Uterus (tissue), 4 donors: Measurements from ENCODE around the gene LRIT3. TPM values are rescaled to one million over a fixed set of nuclear protein-coding genes. Genes with fewer than 3 reads are reported as not detected.

ENCODE experiments used
- DNase-seq, 2 donors: peaks; one replicate each; pipeline ENCODE4 v3.0.0-alpha.2; 2019 to 2020
- H3K27ac ChIP-seq, 2 donors: fragments of 200-600 bp; sonication (generic); 1 replicate in 1 of 2; 2 replicates in 1 of 2; pipeline ENCODE4 v1.5.1; 2016 to 2018
- H3K27me3 ChIP-seq, 2 donors: fragments of 200-600 bp; sonication (generic); one replicate each; pipeline ENCODE4 v1.5.1; 2018 to 2019; ENCODE audit warnings: control low read depth in 1 of 2
- H3K36me3 ChIP-seq, 2 donors: fragments of 200-600 bp; sonication (generic); one replicate each; pipeline ENCODE4 v1.5.1; 2019; ENCODE audit warnings: control low read depth in 1 of 2
- H3K4me1 ChIP-seq, 2 donors: fragments of 200-600 bp; sonication (generic); one replicate each; pipeline ENCODE4 v1.5.1; 2018 to 2019; ENCODE audit warnings: control low read depth in 1 of 2
- H3K4me3 ChIP-seq, 2 donors: fragments of 200-600 bp; sonication (generic); 1 replicate in 1 of 2; 2 replicates in 1 of 2; pipeline ENCODE4 v1.5.1; 2018 to 2019; ENCODE audit warnings: mild to moderate bottlenecking in 1 of 2
- H3K9me3 ChIP-seq, 2 donors: fragments of 200-600 bp; sonication (generic); one replicate each; pipeline ENCODE4 v1.5.1; 2019; ENCODE audit warnings: control low read depth in 1 of 2
- POLR2A ChIP-seq, 2 donors: fragments of 450-650 bp; IDR thresholded peaks; one replicate each; pipeline ENCODE4 v1.6.1; 2016; ENCODE audit warnings: antibody characterized with exemption in 2 of 2, mild to moderate bottlenecking in 1 of 2, moderate library complexity in 1 of 2
- intact Hi-C: fragments of 100-400 bp; cut with DNase I; formaldehyde crosslinking; loops from one replicate; pipeline ENCODE4 v1.15.1; 2023; ENCODE audit warnings: low total_unique reads
- total RNA-seq, 4 donors: library from RNA; depleted of rRNA in 3 of 4; stranded (reverse); fragments of >200 nt in 3 of 4; gene quantifications; one replicate each; pipeline versions ENCODE4 v1.1.0 to v1.2.4, GENCODE V29; 2014 to 2023
- TF ChIP-seq, protein P1 (sequence below), 4 experiments: fragments of 200-600 bp in 2 of 4; fragments of 450-650 bp in 2 of 4; sonication (generic) in 2 of 4; IDR thresholded peaks; one replicate each; pipeline ENCODE4 v1.5.1; 2016 to 2019; ENCODE audit warnings: antibody characterized with exemption in 4 of 4, mild to moderate bottlenecking in 2 of 4, moderate library complexity in 1 of 4
- donor health status: DM: yes; HTN: yes; CAD: no.

Gene LRIT3, protein sequence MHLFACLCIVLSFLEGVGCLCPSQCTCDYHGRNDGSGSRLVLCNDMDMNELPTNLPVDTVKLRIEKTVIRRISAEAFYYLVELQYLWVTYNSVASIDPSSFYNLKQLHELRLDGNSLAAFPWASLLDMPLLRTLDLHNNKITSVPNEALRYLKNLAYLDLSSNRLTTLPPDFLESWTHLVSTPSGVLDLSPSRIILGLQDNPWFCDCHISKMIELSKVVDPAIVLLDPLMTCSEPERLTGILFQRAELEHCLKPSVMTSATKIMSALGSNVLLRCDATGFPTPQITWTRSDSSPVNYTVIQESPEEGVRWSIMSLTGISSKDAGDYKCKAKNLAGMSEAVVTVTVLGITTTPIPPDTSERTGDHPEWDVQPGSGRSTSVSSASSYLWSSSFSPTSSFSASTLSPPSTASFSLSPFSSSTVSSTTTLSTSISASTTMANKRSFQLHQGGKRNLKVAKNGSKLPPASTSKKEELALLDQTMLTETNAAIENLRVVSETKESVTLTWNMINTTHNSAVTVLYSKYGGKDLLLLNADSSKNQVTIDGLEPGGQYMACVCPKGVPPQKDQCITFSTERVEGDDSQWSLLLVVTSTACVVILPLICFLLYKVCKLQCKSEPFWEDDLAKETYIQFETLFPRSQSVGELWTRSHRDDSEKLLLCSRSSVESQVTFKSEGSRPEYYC
- total RNA-seq: under 1 TPM in 3 of 4 donors, not detected in 1; 0.21 to 0.27 (median 0.26) TPM

- intact Hi-C loops: no loop called here
- Histone ChIP-seq H3K9me3 (no peaks in the 10 kb centered on the region), H3K27me3 (no peaks in the 10 kb centered on the region), H3K27ac (no peak within 1 kb of the TSS), H3K4me3 (no peak within 1 kb of the TSS), H3K36me3 (no peaks in the 10 kb centered on the region), H3K4me1 (no peaks in the 10 kb centered on the region)
- no peak for DNase-seq
- no peak for TF ChIP-seq POLR2A (IDR thresholded peaks at IDR 0.05)
- TF ChIP-seq, protein P1, sequence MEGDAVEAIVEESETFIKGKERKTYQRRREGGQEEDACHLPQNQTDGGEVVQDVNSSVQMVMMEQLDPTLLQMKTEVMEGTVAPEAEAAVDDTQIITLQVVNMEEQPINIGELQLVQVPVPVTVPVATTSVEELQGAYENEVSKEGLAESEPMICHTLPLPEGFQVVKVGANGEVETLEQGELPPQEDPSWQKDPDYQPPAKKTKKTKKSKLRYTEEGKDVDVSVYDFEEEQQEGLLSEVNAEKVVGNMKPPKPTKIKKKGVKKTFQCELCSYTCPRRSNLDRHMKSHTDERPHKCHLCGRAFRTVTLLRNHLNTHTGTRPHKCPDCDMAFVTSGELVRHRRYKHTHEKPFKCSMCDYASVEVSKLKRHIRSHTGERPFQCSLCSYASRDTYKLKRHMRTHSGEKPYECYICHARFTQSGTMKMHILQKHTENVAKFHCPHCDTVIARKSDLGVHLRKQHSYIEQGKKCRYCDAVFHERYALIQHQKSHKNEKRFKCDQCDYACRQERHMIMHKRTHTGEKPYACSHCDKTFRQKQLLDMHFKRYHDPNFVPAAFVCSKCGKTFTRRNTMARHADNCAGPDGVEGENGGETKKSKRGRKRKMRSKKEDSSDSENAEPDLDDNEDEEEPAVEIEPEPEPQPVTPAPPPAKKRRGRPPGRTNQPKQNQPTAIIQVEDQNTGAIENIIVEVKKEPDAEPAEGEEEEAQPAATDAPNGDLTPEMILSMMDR (IDR thresholded peaks at IDR 0.05): no peak
Measured at GRCh38 chr4:109847896-109848442, at the start of gene LRIT3. Gene LRIT3 (plus strand): TSS chr4:109848107. CDS start chr4:109848202, 95 bp downstream.

DNA sequence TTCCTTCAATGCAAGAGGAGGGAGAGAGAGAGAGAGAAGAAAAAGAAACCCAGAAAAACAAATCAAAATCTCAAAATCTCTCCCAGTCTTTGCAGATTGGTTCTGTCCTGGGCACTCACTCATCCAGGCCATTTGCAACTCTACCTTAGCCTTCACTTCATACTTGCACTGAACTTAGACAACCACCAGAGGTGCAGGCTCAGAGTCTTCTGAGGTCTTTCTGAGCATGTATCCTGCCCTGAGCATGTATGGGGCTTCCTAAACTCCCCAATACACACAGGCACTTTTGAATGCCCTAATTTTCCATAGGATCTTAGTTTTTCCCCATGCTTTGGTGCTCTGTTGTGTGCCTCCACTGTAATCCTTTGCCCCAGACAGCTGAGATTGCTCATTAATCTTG lies 49.0 kb upstream of the LRIT3 start:
- no peak for DNase-seq
- no peak overlapping the region for H3K27ac ChIP-seq
- H3K9me3 ChIP-seq: peaks cover 0 to 8% of the 10 kb centered on the region in 2 donors
- TF ChIP-seq POLR2A (IDR thresholded peaks at IDR 0.05): no peak
- TF ChIP-seq, protein P1 (IDR thresholded peaks at IDR 0.05): no peak
- no peak overlapping the region for H3K4me3 ChIP-seq
- H3K4me1 ChIP-seq: no peaks in the 10 kb centered on the region
- intact Hi-C loops: no loop called here
- no peaks in the 10 kb centered on the region for H3K27me3 ChIP-seq
- H3K36me3 ChIP-seq: no peaks in the 10 kb centered on the region

DNA sequence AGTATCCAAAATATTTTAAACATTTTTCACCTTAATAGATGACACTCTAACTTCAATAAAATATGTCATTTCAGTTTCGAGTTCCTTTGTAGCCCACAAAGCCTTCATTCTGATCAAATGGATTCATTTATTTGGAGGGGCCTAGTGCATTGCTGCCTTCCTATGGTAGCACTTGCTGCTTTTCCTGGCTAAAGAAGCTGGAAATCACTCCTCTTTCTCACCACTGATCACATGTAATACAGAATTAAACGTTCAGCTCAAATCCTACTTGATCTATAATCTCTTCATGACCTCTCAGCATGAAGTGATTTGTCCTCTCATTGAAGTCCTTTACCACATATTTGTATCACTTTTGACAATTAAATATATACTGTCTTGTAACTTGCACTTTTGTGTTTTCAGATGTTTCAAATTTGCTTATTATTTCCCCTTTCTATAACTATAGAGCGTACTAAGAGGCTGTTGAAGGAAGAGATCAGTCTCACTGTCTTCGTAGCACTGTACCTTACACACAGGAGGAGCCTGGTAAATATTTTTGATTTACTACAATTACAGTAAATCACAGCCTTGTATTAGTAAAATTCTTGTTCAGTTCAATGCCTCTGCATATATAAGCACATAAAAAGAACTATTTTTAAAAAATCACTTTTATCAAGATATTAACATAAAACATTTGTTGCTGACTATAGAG lies 46.7 kb upstream of the LRIT3 start:
- Histone ChIP-seq H3K9me3 (no peaks in the 10 kb centered on the region), H3K4me3 (no peak overlapping the region), H3K27me3 (no peaks in the 10 kb centered on the region), H3K27ac (peak overlapping the region in 1 of 2 donors; percentile 36), H3K36me3 (no peaks in the 10 kb centered on the region), H3K4me1 (no peaks in the 10 kb centered on the region)
- no peak for DNase-seq
- TF ChIP-seq, protein P1 (IDR thresholded peaks at IDR 0.05): no peak
- TF ChIP-seq POLR2A (IDR thresholded peaks at IDR 0.05): no peak
- intact Hi-C loops: no loop called here

DNA sequence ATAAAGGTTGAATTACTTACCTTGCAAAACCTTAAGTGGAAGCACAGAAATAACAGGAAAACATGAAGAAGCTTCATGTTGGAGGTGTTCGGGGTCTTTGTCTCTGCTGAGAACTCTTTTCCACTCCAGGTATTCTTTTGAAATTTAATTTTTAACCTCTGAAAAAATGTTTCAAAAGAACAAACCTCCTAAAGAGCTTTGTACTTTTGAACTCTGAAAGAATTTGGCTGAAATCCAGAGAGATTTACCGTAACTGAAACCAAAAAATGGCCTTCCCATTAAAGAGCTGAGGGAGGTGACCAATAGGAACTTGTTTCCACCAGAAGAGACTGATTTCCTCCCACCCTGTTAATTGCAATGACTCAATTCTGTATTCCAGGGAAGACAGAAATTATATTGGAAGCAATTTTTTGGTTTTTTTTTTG lies 46.0 kb upstream of the LRIT3 start, which contains the start of gene CFI:
TSS of gene CFI (minus strand) at position 105 of the 425 bp plus-strand sequence. CDS start at position 77, 28 bp downstream.
- no peak for DNase-seq
- no peaks in the 10 kb centered on the region for H3K36me3 ChIP-seq
- peak within 1 kb of the TSS in 1 of 2 donors; percentile 36 for H3K27ac ChIP-seq
- intact Hi-C loops: no loop called here
- no peaks in the 10 kb centered on the region for H3K4me1 ChIP-seq
- H3K4me3 ChIP-seq: no peak within 1 kb of the TSS
- no peaks in the 10 kb centered on the region for H3K27me3 ChIP-seq
- TF ChIP-seq, protein P1 (IDR thresholded peaks at IDR 0.05): no peak
- no peak for TF ChIP-seq POLR2A (IDR thresholded peaks at IDR 0.05)
- no peaks in the 10 kb centered on the region for H3K9me3 ChIP-seq
